HG03060 (cell line): ENCODE results near the gene PLEKHA6.

Source experiments
- ATAC-seq: cut with Tn5 transposase; IDR thresholded peaks from one replicate; pipeline ENCODE4 v1.9.1; 2021; ENCODE audit warnings: low read depth, moderate number of reproducible peaks; ENCODE audit not compliant: unreplicated experiment

The PLEKHA6 gene

GRCh38 chr1:204198348-204199340 lies 161.1 kb downstream of the PLEKHA6 start:
- ATAC-seq: no peak

DNA sequence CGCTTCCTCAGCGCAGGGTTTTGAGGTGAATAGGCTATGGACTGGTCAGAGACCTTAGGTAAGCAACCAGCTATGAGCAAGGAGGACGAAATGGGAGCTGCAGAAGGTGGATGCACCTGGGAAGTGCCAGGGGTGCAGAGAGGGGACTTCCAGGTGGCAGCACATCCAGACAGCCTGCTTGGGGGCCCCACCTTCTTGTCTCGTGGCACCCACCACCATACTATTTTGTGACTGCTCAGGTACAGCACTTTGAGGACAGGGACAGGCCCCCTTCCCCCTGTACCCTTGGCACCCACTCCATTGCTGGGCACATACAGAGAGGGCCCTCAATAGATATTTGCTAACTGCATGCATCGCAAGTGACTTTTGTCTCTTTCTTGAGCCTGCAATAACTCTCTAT lies 162.7 kb downstream of the PLEKHA6 start:
- no peak for ATAC-seq

GRCh38 chr1:204196068-204196795 lies 163.5 kb downstream of the PLEKHA6 start, which contains the start of gene KISS1:
Gene KISS1, minus strand, starts transcription at chr1:204196491. Its CDS starts 3,615 bp downstream, at chr1:204192876.
- no peak for ATAC-seq

- no peak for ATAC-seq
Observed at GRCh38 chr1:204194771-204195170, 165.0 kb downstream of the PLEKHA6 start.

DNA sequence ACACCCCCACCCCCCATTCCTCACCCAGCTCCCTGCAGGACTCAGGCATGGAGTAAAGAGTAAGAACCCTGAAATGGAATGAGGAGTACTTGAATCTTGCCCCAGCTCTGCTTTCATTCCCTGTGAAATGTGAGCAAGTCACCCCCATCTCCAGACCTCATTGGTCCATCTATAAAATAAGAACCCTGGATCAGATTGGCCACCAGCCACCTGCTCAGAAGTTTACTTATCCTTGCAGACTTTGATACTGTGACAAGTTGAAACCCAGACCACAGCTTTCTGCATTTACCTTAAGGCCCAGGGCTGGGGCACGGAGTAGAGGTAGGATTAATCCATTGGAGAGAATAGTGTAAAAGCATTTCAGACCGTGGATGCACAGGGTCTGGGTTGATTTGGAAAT lies 165.6 kb downstream of the PLEKHA6 start:
- no peak for ATAC-seq

GRCh38 chr1:204192589-204193352 lies 167.0 kb downstream of the PLEKHA6 start:
- no peak for ATAC-seq

GRCh38 chr1:204192046-204192445 lies 167.7 kb downstream of the PLEKHA6 start:
- ATAC-seq: no peak

DNA sequence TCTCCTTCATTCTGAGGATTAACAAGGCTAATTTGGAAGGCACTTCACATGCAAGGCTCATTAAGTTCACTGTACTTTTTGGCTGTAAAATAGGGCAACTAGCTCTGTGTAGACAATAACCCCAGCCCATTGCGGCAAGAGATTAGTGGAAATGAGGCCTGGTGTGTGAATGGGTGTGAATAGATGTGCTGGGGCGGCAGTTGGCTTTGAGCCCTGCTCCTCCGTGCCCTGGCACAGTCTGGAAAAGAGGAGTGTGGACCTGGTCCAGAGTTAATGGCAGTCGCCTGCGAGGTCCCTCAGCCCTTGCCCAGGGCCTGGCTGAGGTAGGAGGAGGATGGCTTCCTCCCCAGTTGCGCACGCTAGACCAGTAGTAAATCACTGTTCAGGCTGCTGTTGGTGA lies 168.3 kb downstream of the PLEKHA6 start:
- no peak for ATAC-seq

DNA sequence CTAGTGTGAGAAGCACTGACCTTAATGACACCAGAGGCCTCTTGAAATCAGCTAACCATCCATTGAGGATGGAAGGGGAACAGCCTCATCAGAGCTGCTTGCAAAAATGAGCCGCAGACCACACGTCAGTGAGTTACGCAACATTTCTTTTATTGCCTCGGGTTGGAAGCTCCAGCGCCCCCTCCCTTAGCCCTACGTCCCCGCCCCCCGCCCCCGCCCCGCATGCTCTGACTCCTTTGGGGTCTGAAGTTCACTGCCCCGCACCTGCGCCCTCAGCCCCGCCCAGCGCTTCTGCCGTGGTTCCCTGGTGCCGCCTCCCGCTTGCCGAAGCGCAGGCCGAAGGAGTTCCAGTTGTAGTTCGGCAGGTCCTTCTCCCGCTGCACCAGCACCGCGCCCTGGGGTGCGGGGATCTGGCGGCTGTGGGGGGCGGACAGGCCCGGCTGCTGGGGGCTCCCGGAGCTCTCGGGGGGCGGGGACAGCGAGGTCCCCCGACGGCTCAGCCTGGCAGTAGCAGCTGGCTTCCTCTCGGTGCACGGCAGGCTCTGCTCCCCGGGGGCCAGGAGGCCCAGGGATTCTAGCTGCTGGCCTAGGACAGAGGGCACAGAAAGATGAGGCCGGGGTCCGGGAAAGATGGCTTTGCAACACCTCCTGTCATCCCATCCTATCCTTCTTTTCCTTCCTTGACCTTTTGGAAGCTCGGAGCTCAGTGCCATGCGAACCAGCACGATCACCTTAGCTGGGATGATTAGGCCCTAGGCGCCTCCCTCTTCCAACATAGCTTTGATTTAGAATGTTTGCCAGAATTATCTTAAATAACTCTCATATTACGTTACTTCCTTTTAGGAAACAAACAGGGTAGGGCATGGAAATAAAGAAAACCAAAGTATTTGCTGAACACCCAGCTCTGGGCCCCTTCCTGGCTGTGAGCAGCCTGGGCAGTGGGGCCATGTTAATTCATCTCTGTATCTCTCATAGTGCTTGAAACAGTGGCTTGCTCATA lies 169.2 kb downstream of the PLEKHA6 start:
- no peak for ATAC-seq

- ATAC-seq: no peak
Observed at GRCh38 chr1:204188959-204189639, 170.6 kb downstream of the PLEKHA6 start.

DNA sequence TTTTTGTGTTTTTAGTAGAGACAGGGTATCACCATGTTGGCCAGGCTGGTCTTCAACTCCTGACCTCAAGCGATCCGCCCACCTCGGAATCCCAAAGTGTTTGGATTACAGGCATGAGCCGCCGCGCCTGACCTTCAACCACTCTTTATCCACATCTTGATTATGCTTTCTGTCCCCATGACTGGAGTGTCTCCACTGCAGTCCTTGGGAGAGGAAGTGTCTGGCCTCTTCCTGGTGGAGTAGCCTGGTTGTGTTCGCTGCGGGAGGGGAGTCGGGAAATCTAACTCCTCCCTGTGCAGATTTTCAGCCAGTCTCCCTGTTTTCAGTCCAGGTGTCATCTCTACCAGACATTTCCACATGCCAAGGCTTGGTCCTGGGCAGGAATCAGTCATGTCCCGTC lies 173.1 kb downstream of the PLEKHA6 start:
- ATAC-seq: no peak

DNA sequence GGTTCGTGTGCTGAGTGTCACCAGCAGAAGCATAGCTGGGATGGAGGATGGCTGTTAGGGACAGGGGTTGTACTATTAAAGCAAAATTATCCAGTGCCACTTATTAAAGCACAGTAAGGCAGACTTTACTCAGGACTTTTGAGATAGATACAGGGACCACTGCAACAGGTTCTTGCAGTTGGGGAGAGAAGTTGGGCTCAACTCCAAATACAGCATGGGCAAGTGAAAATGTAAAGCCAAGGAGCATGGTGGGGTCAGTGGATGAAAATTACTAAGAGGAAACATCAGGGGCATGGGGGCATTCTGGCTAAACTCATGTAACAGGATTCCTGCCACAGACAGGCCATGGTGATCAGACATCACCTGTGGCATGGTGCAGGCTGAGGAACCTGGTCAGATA lies 178.6 kb downstream of the PLEKHA6 start:
- no peak for ATAC-seq

GRCh38 chr1:204180133-204180532 lies 179.6 kb downstream of the PLEKHA6 start:
- no peak for ATAC-seq

- no peak for ATAC-seq
Observed at GRCh38 chr1:204178487-204179281, 181.0 kb downstream of the PLEKHA6 start.

GRCh38 chr1:204177133-204177532 lies 182.6 kb downstream of the PLEKHA6 start:
- ATAC-seq: no peak

DNA sequence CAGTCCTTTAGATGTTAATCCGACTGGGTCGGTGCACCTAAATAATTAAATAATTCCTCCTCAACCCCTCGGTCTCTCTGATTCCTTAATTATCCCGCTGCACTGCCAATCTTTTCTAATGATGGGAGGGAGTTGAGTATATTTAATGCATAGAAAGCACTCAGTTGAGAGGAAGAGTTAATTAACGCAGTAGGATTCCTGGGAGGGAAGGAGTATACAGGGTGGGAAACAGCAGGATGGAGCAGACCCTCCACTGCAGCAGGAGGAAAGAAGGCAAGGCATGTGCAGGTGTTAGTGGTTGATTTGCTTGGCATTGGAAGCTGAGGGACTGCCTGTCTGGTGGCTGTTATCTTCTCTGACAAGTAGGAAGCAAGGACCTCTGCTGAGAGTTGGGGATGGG lies 183.7 kb downstream of the PLEKHA6 start:
- no peak for ATAC-seq

- no peak for ATAC-seq
Observed at GRCh38 chr1:204174958-204175357, 184.8 kb downstream of the PLEKHA6 start.

- ATAC-seq: no peak
Observed at GRCh38 chr1:204172404-204173029, 187.2 kb downstream of the PLEKHA6 start.
